Heart left ventricle (tissue), 16 donors: ENCODE data around the gene SLC30A3. TPM values are rescaled to one million over a fixed set of nuclear protein-coding genes. Genes with fewer than 3 reads are reported as not detected.

ENCODE experiments used
- ATAC-seq, 4 donors: fragments of 200-7000 bp; cut with Tn5 transposase; one replicate each; pipeline ENCODE4 v1.9.1; 2020 to 2022; ENCODE audit warnings: moderate library complexity in 4 of 4, mild to moderate bottlenecking in 3 of 4, moderate number of reproducible peaks in 1 of 4
- DNase-seq, 5 donors: peaks; one replicate each; pipeline ENCODE4 v3.0.0-alpha.2; 2020
- H3K27ac ChIP-seq, 12 donors: fragments of 200-600 bp; sonication (generic) in 4 of 12; one replicate each; pipeline versions ENCODE4 v1.5.0 to v1.8.0; 2016 to 2022; ENCODE audit warnings: mild to moderate bottlenecking in 2 of 12
- H3K27me3 ChIP-seq, 9 donors: fragments of 200-600 bp; sonication (generic) in 2 of 9; one replicate each; pipeline versions ENCODE4 v1.5.1 to v1.8.0; 2016 to 2022; ENCODE audit warnings: mild to moderate bottlenecking in 3 of 9
- H3K36me3 ChIP-seq, 9 donors: fragments of 200-600 bp; sonication (generic) in 2 of 9; one replicate each; pipeline versions ENCODE4 v1.5.0 to v1.8.0; 2018 to 2022; ENCODE audit warnings: mild to moderate bottlenecking in 2 of 9
- H3K4me1 ChIP-seq, 12 donors: fragments of 200-600 bp; sonication (generic) in 4 of 12; one replicate each; pipeline versions ENCODE4 v1.5.0 to v1.8.0; 2016 to 2022; ENCODE audit warnings: mild to moderate bottlenecking in 3 of 12
- H3K4me3 ChIP-seq, 12 donors: fragments of 200-600 bp; sonication (generic) in 4 of 12; one replicate each; pipeline versions ENCODE4 v1.5.0 to v1.8.0; 2017 to 2022; ENCODE audit warnings: mild to moderate bottlenecking in 9 of 12, moderate library complexity in 4 of 12
- H3K9me3 ChIP-seq, 12 donors: fragments of 200-600 bp; sonication (generic) in 4 of 12; one replicate each; pipeline versions ENCODE4 v1.5.0 to v1.8.0; 2016 to 2022; ENCODE audit warnings: mild to moderate bottlenecking in 1 of 12
- CTCF ChIP-seq, 12 donors: fragments of 200-600 bp; sonication (generic) in 4 of 12; IDR thresholded peaks; one replicate each; pipeline versions ENCODE4 v1.5.0 to v1.8.0; 2018 to 2022; ENCODE audit warnings: antibody characterized with exemption in 12 of 12, mild to moderate bottlenecking in 5 of 12
- POLR2A ChIP-seq, 2 donors: fragments of 450-650 bp; IDR thresholded peaks; one replicate each; pipeline ENCODE4 v1.6.1; 2017; ENCODE audit warnings: antibody characterized with exemption in 2 of 2, mild to moderate bottlenecking in 2 of 2, moderate library complexity in 2 of 2
- WGBS, 4 donors: extraction: QIAGEN DNeasy Blood & Tissue Kit in 2 of 4; methylation state at CpG; one replicate each; pipeline versions ENCODE4 v1.1.5 to v1.1.7; 2013 to 2018; 5-methylcytosine and 5-hydroxymethylcytosine counted together
- intact Hi-C, 10 donors: fragments of 100-400 bp; cut with DNase I; formaldehyde crosslinking; loops; one replicate each; pipeline versions ENCODE4 v1.11.1 to v1.14.2; 2022
- polyA plus RNA-seq, 2 donors: library from polyadenylated mRNA; stranded (reverse); fragments of 200-250 nt; gene quantifications; one replicate each; pipeline ENCODE4 v1.2.3, GENCODE V29; 2013
- total RNA-seq, 9 donors: library from RNA; depleted of rRNA in 2 of 9; stranded (reverse); fragments of >200 nt in 2 of 9; fragmentation: NEBNext Ultra II Directional in 3 of 9; extraction: Animal tissue kit (Norgen Biotek cat#: 25700) in 3 of 9; gene quantifications; one replicate each; pipeline versions ENCODE4 v1.1.0 to v1.2.4, GENCODE V29; 2016 to 2023
- donor health status: ischemic (EF 13 %, LVEDD 7.1; RV severe dilation, severe dysfunction).
- donor health status: healthy with polysubstance abuse.
- donor health status: DM: no; HTN: yes; CAD: no.
- donor health status: DM: no; HTN: no; CAD: no.
- donor health status: ischemic (EF 25% LVEDD 6.9; RV normal size, moderate dysfunction).
- donor health status: ischemic (EF 25% LVEDD 5.7; RV mildly dilated, moderate dysfunction).
- donor health status: healthy.
- donor health status: DM: yes; HTN: yes; CAD: no.
- donor health status: ischemic (EF 35%, LVEDD 5.7; RV mildly dilated, moderate dysfunction).
- donor health status: nonischemic (EF 11% LVEDD 7.7; RV severe dilation, severe dysfunction).
- donor health status: DM: yes; HTN: yes; CAD: no.
- donor health status: PGD.
- donor health status: ischemic (EF 29% LVEDD 5.4; RV normal size, mild dysfunction).
- donor health status: nonischemic (EF 23%, LVEDD 6.1; RV moderate dilation, normal function).

The SLC30A3 gene
- total and polyA plus RNA-seq, 11 donors = 5.0 to 18.1 (median 9.0) TPM

DNA sequence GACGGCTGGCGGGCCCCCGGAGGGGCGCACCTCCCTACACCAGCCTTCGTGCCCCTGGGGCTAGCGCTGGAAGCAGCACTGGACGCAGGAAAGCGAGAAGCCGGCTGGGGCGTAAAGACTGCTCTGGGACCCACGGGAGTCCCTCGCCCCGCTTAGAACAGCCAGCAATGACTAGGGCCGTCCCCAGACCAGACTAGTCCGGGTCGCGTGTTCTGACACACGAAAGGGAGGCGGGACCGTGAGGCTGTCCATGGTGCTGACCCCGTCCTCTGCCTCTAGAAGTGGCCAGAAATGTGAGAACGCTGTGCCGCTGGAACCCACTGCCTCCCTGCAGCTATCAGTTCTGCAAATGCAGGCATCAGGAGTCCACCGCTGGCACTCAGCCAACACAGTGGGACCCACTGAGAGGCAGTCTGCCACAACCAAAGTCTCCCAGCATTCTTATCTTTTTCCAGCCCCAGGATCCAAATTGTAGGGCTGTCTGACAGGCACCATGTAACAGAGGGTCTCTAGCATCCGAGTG is 45.6 kb upstream of the SLC30A3 start, which contains the start of gene UCN:
Gene UCN (minus strand): TSS at position 87 of the 523 bp plus-strand sequence. CDS start 550 bp downstream, outside the sequence.
- H3K4me3 ChIP-seq = no peak within 1 kb of the TSS
- H3K27me3 ChIP-seq = peaks cover 0 to 48% (median 23%) of the 10 kb centered on the region in 9 donors
- DNase-seq = peak in 4 of 5 donors; percentile 48 to 59 (median 54)
- H3K9me3 ChIP-seq = no peaks in the 10 kb centered on the region
- 22 to 54% (median 30%) methylated on average over 3 to 25 of the region's 25 CpGs for WGBS, 4 donors
- H3K36me3 ChIP-seq = peaks cover 0 to 54% (median 38%) of the 10 kb centered on the region in 9 donors
- TF ChIP-seq POLR2A (IDR thresholded peaks at IDR 0.05) (no peak), CTCF (IDR thresholded peaks at IDR 0.05) (no peak)
- peak; percentile 16 to 50 (median 40) for ATAC-seq
- H3K27ac ChIP-seq = peak within 1 kb of the TSS in 2 of 12 donors; percentile 9 to 22
- peaks cover 0 to 28% (median 10%) of the 10 kb centered on the region in 12 donors for H3K4me1 ChIP-seq
- intact Hi-C loops = loop anchor here in 1 of 10 donors (10.0 kb wide), 1 partner anchor 204 kb away; no protein-coding TSS in a partner anchor

GRCh38 chr2:27307545-27308358 is 44.9 kb upstream of the SLC30A3 start:
- Histone ChIP-seq H3K4me1 (peaks cover 0 to 32% (median 12%) of the 10 kb centered on the region in 12 donors), H3K9me3 (no peaks in the 10 kb centered on the region), H3K36me3 (peaks cover 0 to 58% (median 38%) of the 10 kb centered on the region in 9 donors), H3K4me3 (no peak overlapping the region), H3K27me3 (peaks cover 0 to 48% (median 23%) of the 10 kb centered on the region in 9 donors), H3K27ac (peak overlapping the region in 2 of 12 donors; percentile 9 to 22)
- ATAC-seq (peak in 3 of 4 donors; percentile 7 to 26 (median 12)), DNase-seq (peak in 1 of 5 donors; percentile 60)
- intact Hi-C loops = loop anchor here in 1 of 10 donors (10.0 kb wide), 1 partner anchor 203 kb away; no protein-coding TSS in a partner anchor
- 14 to 37% (median 30%) methylated on average over 14 to 75 of the region's 75 CpGs for WGBS, 4 donors
- TF ChIP-seq POLR2A (IDR thresholded peaks at IDR 0.05) (no peak), CTCF (IDR thresholded peaks at IDR 0.05) (no peak)

DNA sequence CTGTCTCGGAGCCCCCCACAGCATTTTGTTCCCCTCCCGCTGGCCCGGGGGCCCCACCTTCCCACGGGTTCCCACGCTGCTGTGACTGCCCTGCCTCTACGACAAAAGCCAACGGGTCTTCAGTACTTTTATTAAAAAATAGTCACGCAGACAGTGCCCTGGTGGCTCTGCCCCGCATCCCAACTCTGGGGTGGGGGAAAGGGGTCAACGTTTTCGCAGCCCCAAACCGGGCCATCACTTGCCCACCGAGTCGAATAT is 44.4 kb upstream of the SLC30A3 start:
- WGBS, 4 donors = 36 to 67% (median 40%) methylated on average over 1 to 14 of the region's 14 CpGs
- peaks cover 0 to 48% (median 23%) of the 10 kb centered on the region in 9 donors for H3K27me3 ChIP-seq
- H3K9me3 ChIP-seq = no peaks in the 10 kb centered on the region
- peak overlapping the region in 1 of 12 donors; percentile 12 for H3K4me3 ChIP-seq
- TF ChIP-seq CTCF (IDR thresholded peaks at IDR 0.05) (no peak), POLR2A (IDR thresholded peaks at IDR 0.05) (no peak)
- intact Hi-C loops = loop anchor here in 1 of 10 donors (10.0 kb wide), 1 partner anchor 202 kb away; no protein-coding TSS in a partner anchor
- H3K4me1 ChIP-seq = peaks cover 0 to 36% (median 14%) of the 10 kb centered on the region in 12 donors
- H3K36me3 ChIP-seq = peaks cover 0 to 63% (median 38%) of the 10 kb centered on the region in 9 donors
- H3K27ac ChIP-seq = no peak overlapping the region
- ATAC-seq (no peak), DNase-seq (no peak)
